CD4-positive, alpha-beta T cell treated with Interleukin-12 subunit alpha and Interleukin-12 subunit beta, for 1 hour (primary cell): ENCODE results near the gene C6orf58.

Experiments
- DNase-seq: peaks from one replicate; pipeline ENCODE4 v3.0.0-alpha.2; 2020

Gene C6orf58

GRCh38 chr6:127576874-127577273 lies at the start of gene C6orf58:
Gene C6orf58, plus strand, starts transcription at chr6:127577174. Its CDS starts 12 bp downstream, at chr6:127577186.
- DNase-seq, result no peak

- DNase-seq, result no peak
Observed at GRCh38 chr6:127533011-127533410, 44.0 kb upstream of the C6orf58 start.

DNA sequence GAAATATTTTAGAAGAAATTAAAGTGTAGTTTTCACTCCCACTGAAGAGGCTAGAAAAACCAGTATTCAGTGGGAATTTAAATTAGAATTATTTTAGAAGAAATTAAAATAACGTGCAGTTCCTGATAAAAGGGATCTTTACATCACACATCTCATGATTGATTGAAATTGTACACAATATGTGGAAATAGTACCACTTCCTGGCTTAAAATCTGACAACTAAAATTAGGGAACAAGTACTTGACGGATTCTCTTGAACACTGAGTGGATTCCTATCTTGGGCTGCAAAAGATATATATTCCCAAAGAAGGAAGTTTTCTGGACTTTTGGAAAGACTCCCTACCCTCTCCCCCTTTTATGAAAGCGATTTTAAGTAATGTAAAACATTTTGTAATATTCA lies 43.2 kb upstream of the C6orf58 start:
- no peak for DNase-seq

- no peak for DNase-seq
Observed at GRCh38 chr6:127538750-127539264, 38.2 kb upstream of the C6orf58 start.

DNA sequence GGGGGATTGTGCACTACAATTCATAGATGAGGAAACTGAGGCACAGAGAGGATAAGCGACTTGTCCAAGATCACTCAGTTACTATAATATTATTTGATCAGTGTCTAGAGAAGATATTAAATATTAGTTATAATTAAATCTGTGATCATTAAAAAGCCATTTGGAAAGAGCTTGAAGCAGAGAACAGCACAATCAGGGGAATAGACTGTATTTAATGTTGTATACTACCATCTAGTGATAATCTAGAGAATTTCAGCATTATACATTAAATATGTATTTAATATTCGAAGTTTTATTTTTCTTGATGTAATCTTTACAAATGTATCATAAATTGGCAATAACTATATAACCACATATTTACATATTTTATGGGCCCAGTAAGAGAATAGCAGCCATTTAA lies 37.7 kb upstream of the C6orf58 start:
- DNase-seq, result peak; percentile 16

GRCh38 chr6:127547215-127547614 lies 29.8 kb upstream of the C6orf58 start:
- DNase-seq, result peak; percentile 7

DNA sequence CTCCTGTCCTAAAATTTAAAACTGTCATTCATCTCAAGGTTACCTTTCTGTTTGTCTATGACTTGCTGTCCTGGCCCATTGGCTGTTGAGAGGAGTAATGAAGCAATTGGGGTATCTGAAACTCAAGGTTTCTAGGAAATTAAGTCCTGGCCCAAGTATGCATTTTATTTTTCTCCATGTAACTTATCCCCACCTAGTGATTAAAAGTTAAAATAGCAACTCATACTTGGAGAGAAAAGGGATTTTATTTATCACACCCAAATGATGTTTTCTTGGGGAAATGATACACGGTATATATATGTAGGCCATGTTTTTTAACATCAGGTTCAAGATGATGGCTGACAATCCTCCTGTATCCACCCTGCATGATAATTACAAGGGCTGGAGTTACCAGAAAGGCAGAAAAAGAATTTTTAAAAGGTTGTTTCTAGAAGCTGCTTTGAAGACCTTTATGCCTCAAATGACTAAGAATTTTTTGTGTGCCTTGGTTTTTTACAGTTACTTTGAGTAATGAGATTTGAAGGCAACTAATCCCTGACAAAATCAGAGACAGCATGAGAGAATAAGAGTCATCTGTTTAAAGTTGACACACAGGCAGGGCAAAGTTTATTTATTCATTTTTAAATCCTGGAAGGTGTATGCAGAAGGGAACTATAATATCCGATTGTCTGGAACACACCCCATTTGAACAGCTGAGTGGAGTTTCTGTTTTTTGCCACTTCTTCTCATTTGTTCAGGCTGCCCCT lies 28.9 kb upstream of the C6orf58 start:
- no peak for DNase-seq

DNA sequence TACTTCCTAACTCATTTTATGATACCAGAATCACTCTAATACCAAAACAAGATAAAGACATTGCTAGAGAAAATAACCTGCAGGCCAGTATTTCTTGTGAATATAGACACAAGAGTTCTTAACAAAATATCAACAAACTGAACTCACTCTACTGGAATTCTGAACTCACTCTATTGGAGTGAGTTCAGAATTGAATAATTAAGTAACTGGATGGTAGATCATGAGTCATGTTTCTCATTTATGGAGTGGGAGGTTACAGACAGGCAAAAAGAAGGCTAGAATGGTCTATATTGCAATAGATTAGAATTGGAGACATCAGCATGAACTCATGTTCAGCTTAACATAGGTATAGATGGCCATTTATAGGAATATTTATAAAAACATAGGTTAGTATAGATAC lies 26.6 kb upstream of the C6orf58 start:
- DNase-seq, result no peak

GRCh38 chr6:127554435-127555006 lies 22.5 kb upstream of the C6orf58 start:
- peak; percentile 17 for DNase-seq

DNA sequence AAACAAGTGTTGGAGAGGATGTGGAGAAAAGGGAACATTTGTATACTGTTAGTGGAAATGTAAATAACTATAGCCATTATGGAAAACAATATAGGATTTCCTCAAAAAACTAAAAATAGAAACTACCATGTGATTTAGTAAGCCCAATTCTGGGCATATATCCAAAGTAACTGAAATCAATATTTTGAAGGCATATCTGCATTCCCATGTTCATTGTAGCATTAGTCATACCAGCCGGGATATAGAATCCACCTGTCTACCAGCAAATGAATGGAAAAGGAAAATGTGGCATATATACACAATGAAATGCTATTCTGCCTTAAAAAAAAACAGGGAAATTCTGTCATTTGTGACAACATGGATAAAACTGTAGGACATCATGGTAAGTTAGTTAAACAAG lies 15.3 kb upstream of the C6orf58 start:
- no peak for DNase-seq

- DNase-seq, result no peak
Observed at GRCh38 chr6:127564761-127565160, 12.2 kb upstream of the C6orf58 start.

DNA sequence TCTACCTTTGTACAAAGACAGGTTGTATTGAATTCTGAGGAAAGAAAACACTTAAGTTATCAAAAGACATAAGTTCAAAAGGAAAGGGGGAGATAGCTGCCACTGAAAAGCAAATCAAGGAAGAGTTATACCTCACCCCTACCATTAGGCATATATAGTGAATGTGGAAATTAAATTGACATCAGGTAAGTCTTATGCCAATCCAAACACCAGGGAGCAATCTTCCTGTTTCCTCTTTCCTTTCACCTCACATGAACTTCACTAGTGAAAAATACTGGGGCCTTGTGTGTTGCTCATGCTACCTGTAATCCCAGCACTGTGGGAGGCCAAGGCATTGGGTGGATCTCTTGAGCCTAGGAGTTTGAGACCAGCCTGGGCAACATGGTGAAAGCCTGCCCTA lies 10.9 kb upstream of the C6orf58 start:
- no peak for DNase-seq

DNA sequence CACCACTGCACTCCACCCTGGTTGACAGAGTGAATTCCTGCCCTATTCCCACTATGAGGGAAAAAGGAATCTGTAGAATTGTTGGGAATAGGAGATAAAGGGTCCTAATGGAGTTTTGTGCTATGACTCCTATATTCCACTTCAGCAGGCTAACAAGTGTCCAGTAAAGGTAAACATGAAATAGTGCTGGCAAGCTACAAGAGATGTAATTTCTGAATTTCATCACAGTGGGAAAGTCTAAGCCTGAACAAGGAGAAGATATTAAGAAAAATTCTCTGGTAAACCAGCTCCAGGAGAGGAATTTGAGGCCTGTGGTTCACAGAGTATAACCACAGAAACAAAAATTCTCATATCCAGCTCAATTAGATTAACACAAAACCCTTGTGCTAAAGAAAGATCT lies 10.3 kb upstream of the C6orf58 start:
- no peak for DNase-seq

- no peak for DNase-seq
Observed at GRCh38 chr6:127567476-127567875, 9.5 kb upstream of the C6orf58 start.

DNA sequence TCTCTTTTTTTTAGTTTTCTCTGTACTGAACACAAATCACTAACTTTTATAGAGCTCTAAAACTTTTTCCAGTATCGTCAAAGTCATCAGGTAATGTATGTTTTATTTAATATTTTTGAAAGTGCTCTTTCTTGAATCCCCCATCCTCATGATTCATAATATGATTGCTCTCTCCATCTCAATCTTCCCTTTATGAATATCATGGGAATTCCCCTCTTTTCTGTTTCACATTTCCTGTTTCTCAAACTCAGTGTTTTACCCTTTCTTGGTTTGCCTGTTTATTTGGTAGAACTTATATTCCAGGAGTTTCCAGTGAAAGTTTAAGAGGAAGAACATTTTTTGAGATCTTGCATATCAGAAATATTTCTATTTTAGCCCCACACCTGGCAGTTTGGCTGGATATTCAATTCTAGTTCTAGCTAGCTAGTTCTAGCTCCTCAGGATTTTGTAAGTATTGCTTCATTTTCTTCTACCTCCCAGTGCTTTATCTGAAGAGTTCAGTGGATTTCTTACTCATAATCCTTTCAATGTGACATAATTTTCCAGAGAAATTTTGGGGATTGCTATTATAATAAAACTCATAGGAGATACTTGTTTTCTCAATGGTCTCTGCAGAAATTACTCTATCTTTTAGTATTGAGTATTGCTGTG lies 6.1 kb upstream of the C6orf58 start:
- DNase-seq, result no peak

DNA sequence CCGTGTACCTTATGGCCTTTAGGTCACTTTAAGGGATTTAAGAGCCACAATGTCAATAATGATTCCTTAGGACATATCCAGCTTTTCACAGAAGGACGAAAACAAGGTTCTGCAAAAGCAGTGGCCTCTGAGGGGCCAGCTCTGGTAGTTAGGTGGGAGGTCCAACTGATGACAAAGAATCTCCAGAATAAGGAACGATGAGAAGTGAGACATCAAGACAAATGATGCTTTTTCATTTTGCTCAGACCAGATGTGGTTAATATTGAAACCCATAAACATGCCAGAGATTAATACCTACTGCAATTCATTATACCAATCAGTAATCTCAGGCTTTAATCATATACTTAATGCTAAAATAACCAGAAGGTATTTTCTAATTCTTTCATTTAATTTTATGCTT lies 1.9 kb downstream of the C6orf58 start:
- DNase-seq, result no peak

DNA sequence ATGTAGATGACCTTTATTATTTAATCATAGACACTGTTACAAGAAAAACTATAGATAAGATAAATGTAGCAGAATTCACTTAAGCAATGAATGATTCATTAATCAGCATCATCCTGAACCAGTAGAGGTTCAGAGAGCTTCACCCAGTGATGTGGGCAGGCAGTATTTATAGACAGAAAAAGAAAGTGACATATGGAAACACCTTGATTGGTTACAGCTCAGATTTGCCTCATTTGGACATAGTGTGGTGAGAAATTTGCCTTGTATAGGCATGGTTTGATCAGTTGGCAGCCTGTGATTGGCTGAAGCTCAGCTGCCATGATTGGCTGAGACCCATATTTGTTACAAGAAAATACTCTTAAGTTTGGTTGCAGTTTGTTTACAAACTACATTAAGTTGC lies 4.6 kb downstream of the C6orf58 start:
- DNase-seq, result no peak

GRCh38 chr6:127582777-127583462 lies 5.9 kb downstream of the C6orf58 start:
- no peak for DNase-seq

DNA sequence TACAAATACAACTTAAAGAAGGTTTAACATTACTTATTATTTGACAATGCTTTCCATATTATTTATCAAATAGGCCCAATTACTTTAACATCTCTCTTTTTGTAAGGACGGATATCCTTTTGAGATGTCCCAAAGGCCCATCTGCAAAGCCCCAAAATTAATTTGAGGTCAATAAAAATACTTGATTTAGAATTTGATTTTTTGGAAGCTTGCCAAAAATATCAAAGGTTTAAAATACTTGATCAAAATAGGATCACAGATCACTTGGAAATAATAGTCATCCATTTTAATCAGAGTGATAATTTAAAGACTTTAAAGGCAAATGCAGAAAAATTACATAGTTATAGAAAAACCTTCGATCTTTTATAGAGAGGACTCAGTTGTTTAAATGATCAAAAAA lies 8.1 kb downstream of the C6orf58 start:
- no peak for DNase-seq

DNA sequence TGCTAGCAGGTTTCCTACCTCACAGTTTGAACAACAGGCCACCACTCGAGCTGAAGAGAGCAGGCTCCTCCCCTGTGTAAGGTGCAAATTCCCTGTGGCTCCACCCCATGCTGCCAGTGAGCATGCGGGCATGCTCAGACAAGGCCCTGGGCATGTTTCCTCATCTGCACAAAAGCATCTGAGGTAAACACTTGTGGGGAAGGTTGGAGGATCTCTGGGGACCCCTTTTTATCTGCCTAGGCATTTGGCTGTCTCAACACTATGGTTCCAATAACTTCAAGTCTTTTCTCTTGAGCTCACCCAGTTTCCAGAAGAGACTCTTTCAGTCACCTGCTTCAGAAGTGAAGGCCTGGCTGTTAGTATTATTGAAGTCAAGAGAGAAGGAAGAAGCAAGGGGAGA lies 9.4 kb downstream of the C6orf58 start:
- DNase-seq, result no peak

- no peak for DNase-seq
Observed at GRCh38 chr6:127587875-127588274, 10.9 kb downstream of the C6orf58 start.

GRCh38 chr6:127589135-127589534 lies 12.2 kb downstream of the C6orf58 start:
- no peak for DNase-seq

DNA sequence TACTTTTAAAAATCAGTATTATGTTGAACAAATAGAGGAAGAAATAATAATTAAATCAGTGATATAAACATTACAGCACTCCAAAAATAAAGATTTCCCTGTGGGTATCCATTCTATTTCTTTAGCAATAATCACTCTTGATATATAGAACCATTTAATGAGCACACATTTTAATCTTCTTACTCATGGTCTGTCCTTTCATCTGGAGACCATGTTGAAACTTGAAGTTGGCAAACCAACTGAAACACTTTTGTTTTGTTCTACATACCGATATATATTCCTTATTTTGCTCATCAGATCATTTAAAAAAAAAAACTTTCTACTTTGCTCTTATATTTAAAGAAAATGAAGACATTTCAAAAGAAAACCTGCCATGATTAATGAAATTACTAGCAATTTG lies 13.4 kb downstream of the C6orf58 start:
- DNase-seq, result no peak

DNA sequence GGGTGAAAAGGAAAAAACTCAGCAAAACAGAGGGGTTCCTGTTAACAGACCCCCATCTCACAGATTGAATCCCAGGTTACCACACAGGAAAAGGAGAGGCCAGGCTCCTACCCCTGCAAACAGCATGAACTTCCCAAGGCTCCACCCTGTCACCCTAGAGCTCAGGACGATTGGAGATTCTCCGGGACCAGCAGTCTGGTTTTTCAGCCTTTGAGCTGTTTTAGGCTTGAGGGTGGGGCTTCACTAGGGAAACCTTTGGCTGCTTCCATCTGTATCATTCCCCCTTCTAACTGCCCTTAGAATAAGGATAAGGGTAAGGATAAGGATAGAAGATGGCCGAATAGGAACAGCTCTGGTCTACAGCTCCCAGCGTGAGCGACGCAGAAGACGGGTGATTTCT lies 16.0 kb downstream of the C6orf58 start:
- no peak for DNase-seq
